K562 (cell line): Measurements from ENCODE around the gene RGS14.

Source experiments
- CBFB ChIP-seq: sonication (generic); formaldehyde crosslinking; IDR thresholded peaks from 2 replicates; pipeline ENCODE4 v1.4.0; 2020; ENCODE audit warnings: mild to moderate bottlenecking, missing genetic modification reagents
- SMARCA4 ChIP-seq: fragments of 450-650 bp; IDR thresholded peaks from 2 replicates; pipeline ENCODE4 v1.6.1; 2016
- ZBTB33 ChIP-seq: sonication (generic); formaldehyde crosslinking; IDR thresholded peaks from 2 replicates; pipeline ENCODE4 v1.8.1; 2023; ENCODE audit warnings: mild to moderate bottlenecking, missing genetic modification reagents

- TF ChIP-seq CBFB (CRISPR knock-in tag) = no peak
- no peak for TF ChIP-seq ZBTB33 (CRISPR knock-in tag)
- TF ChIP-seq SMARCA4 = no peak
Observed at GRCh38 chr5:177317959-177318377, 39.8 kb upstream of the RGS14 start.
